GM12873 (cell line): Measurements from ENCODE around the gene LRRC4B.

Experiments
- TF ChIP-seq, protein P1 (sequence below): IDR thresholded peaks from 2 replicates; pipeline ENCODE4 v1.5.1; 2012; ENCODE audit warnings: low read depth, mild to moderate bottlenecking, moderate library complexity, low read length, control low read depth; ENCODE audit not compliant: insufficient read depth; ENCODE audit errors: missing control alignments

LRRC4B gene

DNA sequence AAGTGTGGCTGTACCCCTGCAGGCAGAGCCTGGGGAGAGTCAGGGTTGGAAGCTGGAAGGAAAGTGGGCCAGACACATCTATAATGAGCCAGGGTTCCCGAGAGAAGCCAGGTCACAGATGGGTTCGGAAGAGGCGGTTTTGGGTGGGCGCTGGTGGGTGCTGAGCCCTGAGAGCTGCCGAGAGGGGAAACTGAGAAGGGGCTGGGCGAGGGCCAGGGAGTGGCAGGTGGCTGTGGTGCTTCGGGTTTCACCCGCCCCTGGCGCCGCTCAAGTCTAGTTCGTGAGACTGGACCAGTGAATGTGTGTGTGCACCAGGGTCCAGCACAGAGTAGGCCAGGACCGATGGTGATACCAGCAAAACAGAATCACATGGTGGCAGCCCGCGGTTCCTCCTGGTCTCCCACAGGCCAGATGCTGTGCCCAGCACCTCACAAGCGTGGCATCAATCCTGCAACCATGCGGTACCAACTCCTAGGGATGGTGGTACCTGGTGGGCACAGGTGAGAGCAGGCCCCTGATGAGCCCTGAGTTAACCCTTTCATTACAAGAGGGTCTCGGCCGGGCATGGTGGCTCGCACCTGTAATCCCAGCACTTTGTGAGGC, 1.8 kb upstream of the LRRC4B start:
- TF ChIP-seq, protein P1, sequence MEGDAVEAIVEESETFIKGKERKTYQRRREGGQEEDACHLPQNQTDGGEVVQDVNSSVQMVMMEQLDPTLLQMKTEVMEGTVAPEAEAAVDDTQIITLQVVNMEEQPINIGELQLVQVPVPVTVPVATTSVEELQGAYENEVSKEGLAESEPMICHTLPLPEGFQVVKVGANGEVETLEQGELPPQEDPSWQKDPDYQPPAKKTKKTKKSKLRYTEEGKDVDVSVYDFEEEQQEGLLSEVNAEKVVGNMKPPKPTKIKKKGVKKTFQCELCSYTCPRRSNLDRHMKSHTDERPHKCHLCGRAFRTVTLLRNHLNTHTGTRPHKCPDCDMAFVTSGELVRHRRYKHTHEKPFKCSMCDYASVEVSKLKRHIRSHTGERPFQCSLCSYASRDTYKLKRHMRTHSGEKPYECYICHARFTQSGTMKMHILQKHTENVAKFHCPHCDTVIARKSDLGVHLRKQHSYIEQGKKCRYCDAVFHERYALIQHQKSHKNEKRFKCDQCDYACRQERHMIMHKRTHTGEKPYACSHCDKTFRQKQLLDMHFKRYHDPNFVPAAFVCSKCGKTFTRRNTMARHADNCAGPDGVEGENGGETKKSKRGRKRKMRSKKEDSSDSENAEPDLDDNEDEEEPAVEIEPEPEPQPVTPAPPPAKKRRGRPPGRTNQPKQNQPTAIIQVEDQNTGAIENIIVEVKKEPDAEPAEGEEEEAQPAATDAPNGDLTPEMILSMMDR, result no peak

DNA sequence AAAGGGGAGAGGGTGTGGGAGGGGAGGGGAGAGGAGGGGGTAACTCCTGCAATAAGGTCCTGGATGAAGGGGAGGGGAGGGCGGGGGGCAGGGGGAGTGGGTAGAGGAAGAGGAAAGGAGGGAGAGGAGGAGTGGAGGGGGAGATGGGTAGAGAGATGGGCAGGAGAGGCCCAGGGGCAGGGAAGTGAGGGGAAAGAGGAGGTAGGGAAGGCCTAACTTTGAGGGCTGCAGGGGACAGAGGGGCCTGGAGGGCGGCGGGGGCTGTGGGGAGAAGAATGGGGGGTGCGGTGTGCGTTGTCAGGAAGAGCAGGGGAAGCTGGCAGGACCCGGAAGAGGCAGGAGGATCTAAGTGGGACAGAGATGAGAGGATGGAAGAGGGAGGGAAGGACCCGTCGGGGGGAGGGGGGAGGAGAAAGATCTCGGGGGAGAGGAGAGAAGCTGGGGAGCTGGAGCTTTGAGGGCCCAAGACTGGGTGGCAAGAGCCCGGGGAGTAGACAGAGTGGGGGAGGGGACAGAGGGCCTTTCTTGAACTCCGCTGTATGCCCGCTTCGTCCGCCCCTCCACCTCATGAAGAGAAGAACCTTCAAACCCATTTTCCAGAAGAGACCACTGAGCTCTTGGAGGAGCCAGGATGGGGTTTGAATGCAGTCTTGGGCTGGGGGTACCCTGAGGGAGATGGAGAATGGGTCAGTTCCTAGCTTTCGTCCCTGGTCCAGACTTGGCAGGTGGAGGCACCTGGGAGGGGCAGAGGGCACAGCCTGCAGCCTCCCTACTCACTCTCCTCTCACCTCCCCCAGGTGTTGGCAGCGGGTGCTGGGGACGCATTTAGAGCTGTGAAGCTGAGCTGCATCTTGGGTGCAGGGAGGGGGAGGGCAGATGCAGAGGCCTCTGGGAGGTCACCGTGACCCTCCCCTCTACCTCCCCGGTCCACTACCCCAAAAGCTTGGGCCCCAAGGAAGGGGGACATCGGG, 778 bp upstream of the LRRC4B start:
- TF ChIP-seq, protein P1, result no peak

DNA sequence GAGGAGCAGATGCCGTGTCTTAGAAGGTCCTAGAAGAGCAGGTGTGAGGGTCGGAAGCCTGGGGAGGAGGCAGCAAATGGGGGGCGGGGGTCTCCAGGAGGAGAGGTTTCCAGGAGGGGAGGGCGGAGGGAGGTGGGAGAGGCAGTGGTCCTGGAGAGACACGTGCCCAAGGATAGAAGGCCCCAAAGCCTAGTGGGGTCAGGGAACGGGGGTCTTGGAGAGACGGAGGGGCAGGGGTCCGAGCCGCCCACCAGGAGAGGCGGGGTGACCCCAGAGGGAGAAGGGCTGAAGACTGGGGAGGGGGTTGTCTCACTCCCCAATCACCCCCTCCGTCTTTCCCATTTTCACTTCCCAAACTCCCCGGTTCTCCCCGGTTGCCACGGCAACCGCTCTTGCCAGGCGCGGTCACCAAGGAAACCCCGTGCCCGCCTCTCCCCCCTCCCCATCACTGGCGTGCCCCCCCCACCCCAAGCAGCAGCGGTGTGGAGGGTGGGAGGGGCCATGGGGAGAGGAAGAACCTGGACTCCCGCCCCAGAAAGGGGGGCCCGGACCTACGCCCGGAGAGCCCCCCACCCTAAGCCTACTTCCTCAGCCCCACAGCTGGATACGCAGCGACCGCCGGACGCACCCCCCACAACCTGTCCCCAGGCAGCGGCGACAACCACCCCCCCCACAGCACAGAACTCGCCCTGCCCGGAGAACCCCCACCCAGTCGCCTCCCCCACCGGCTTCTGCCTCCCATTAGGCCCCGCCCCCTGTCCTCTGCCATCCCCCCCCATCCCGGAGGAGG, 988 bp downstream of the LRRC4B start:
- TF ChIP-seq, protein P1, result no peak

DNA sequence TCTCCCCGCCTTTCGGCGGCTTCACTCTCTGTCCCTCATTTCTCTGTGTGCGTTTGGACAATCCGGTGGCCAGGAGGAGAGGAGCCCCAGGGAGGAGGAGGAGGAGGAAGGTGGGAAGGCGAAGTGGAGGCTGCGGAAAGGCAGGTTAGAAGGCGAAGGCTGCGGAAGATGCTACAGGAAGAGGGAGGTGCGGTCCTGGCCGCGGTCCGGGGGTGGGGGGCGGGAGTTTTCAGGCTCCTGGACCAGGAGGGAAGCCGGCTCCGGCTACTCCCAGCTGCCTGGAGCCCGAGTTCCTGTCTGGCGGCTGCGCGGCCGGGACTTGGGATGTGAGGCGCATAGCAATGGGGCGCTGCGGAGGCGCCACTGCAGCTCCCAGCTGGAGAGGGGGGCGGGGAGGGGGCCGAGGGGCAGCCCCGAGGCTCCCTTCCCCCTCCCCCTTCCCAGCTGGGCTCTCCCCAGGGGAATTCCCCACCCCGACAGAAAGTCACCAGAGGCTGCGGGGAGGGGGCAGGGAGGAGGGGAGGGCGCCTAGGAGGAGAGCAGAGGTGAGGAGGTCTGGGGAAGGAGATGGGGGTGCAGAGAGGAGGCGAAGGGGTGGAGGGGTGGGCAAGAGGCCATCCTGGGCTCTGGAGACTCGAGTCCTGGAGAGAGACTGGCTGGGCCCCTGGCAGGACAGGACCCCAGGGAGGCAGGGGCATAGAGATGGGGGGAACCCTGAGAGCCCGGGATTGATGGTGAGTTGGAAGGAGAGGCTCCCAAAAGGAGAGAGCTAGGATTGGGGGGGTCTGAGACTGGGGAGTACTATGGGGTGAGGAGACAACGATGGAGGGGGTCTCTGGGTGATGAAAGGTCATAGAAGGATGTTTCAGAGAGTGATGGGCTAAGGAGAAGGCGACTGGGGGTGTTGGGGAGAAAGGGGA, 2.0 kb downstream of the LRRC4B start:
- TF ChIP-seq, protein P1, result no peak

DNA sequence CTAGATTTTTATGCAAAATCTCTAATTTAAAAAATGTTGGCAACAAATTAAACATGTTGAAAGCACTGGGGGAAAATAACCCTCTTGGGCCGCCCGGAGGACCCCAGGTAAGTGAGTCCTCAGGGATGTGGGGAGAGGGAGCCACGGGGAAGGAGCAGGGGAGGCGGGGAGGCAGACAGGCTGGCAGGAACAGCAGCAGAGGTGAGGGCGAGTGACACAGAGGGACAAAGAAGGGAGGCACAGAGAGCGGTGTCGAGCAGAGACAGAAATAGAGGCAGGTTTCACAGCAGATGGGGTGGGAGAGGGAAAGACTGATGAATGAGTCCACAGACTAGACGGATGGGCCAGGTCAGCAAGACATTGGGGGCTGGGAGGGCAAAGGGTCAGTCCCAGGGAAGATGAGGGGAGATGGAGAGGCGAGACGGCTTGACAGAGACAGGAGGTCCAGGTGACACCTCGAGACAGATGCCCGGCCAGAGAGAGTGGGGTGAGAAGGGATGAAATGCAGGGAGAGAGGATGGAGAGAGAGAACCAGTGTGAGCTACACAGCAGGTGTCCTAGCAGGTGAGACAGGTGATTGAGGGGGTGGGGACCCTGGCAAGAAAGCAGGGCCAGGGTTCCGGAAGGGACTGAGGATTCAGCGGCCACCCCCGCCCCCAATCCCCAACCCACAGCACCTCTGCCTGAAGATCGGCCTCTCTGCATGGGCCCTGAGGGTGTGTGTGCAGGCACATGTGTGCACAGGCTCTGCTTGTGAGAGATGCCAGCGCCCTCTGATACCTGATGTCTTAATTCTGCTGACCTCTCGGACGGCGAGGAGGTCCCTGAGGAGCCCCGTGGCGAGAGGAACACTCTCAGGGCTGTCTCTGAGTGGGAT, 3.8 kb downstream of the LRRC4B start:
- TF ChIP-seq, protein P1, result no peak

DNA sequence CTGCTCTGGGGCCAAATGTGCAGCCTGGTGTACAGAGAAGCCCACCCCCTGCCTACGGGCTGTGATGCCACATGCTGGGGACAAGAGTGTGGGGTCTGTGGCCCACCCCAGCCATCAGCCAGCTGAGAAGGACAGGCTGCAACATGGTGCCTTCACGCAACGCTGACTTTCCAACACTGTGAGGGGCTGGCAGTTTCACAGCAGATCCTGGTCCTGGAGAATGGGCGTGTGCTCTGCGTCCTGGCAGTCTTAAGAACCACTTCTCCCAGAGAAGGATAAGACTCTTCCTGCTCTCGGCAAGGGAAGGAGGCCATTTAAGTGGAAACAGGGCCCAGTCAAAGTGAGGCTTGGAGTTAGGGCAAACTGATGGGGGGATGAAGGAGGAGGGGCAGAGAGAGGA, 4.6 kb downstream of the LRRC4B start:
- TF ChIP-seq, protein P1, result no peak
